HG02571 (cell line): ENCODE measurements around the gene ZC3H12C.
A peak's percentile ranks its signal among the peaks of the same experiment; 100 is the strongest.
"Not testable (repeated sequence)": the region's sequence is repeated elsewhere in the genome, so short reads cannot be mapped to it uniquely, and the experiment has no call there.

Experiments used
- ATAC-seq: cut with Tn5 transposase; IDR thresholded peaks from one replicate; pipeline ENCODE4 v1.9.1; 2021; ENCODE audit warnings: mild to moderate bottlenecking, moderate library complexity; ENCODE audit not compliant: unreplicated experiment

The ZC3H12C gene

DNA sequence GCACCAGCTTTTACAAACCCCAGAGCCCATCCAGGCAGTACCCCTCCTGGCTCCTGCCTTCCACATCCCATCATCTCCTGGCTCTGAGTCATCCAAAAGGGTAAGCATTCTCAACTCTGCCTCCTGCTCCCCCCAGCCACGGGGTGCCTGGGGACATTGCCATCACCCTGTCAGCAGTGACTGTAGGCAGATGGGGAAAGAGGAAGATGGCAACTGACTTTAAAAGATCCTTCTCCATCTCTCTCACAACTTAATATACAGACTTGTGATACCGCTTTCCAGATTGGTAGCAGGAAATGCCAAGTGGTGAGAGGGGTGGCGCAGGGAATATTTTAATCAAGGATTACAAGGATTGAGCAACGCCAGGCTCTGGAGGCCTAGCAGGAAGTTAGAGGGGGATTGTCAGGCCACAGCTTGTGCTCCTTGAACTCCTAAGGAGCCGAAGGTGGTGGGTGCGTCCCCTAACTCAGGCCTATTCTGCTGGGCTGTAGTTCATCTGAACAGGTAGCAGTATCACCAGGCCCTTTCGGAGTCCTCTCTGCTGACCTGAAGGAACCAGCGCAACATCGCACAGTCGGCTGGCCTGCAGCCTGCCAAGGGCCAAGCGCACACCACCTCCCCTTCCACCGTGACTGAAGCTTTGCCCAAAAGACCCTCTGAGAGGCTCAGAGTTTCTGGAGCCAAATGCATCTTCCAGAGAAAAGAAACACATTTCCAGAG lies 83.3 kb downstream of the ZC3H12C start:
- ATAC-seq: no peak

GRCh38 chr11:110177086-110177456 lies 83.9 kb downstream of the ZC3H12C start:
- no peak for ATAC-seq

DNA sequence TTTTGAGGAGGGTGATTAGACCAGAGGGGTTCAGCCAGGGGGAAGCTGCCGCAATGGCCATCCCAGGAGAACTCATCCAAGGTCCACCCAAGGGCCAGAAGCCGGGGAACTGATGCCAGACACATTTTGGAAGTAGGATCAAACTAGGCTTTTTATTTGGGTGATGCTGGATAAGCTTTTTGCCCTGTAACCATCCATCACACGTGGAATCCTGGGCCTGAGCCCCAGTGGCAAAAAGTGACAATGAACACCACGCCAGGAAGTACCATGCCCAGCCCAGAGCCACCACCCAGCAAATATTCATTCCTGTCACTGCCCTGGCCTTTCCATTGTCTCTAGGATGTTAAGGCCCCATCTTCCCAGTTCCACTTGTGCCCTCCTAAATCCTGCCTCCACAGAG lies 85.9 kb downstream of the ZC3H12C start:
- no peak for ATAC-seq

- no peak for ATAC-seq
Observed at GRCh38 chr11:110182886-110183285, 89.7 kb downstream of the ZC3H12C start.

- ATAC-seq: no peak
Observed at GRCh38 chr11:110184456-110184855, 91.3 kb downstream of the ZC3H12C start.

DNA sequence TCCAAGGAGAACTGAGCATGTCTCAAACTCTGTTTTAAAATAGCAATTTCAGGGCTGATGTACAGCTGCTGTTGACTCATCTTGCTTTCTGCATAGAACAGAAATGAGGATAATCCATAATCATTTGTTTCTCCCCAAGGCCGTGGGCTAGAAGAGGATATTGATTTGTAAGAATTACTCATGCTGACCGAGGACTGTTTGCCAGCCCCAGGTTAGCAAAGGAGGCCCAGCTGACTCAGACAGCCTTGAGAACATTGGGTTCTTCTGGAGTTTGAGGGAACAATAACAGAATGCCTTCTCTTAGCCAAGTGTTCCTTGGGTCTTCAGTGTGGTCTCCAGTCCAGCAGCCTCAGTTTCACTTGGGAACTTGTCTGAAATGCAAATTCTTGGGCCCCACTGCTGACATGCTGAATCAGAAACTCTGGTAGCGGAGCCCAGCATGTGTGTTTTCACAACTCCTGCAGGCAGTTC lies 92.0 kb downstream of the ZC3H12C start:
- no peak for ATAC-seq

DNA sequence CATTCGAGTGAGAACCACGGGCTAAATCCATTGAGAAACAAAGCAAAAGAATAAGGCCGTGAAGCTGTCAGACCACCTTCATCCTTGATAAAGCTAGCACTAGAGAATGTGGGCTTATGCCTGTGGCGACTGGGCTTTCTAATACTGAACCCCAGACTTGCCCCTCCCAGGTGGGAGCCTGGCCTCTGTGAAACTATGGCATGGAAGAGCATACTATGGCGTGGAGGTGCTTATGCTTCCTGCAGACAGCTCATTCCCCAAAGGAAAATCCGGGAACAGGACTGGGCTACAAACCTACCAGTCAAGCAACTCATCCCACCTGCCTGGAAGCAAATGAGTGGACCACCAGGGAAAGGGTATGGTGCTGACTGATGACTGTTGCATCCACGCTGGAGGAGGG lies 92.4 kb downstream of the ZC3H12C start:
- no peak for ATAC-seq

DNA sequence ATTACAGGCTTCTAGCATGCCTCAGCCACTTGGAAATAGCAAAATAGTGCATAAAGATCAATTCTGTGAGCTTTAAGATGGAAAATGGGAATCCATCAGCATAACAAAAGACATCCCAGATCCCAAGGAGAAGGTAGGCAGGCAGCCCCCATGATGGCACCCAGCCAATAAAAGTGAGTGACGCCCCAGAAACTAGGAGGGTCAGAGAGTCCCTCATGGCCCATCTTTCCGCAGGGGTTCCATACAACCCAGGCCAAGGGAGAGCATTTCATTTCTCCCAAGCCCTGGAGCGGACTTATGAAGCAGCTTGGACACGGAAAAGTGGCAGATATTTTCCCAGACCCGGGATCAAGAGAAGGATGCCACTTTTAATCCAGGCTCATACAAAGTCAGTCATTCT lies 93.3 kb downstream of the ZC3H12C start:
- ATAC-seq: no peak

- no peak for ATAC-seq
Observed at GRCh38 chr11:110186867-110187266, 93.7 kb downstream of the ZC3H12C start.

- ATAC-seq: no peak
Observed at GRCh38 chr11:110187731-110188130, 94.5 kb downstream of the ZC3H12C start.

DNA sequence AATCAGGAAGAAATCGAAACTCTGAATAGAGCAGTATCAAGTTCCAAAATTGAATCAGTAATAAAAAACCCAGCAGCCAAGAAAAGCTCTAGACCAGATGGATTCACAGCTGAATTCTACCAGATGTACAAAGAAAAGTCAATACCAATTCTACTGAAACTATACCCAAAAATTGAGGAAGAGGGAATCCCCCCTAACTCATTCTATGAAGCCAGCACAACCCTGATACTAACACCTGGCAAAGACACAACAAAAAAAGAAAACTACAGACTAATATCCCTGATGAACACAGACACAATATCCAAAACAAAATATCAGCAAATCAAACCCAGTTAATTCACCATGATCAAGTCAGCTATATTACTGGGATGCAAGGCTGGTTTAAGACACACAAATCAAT lies 97.7 kb downstream of the ZC3H12C start:
- no peak for ATAC-seq

DNA sequence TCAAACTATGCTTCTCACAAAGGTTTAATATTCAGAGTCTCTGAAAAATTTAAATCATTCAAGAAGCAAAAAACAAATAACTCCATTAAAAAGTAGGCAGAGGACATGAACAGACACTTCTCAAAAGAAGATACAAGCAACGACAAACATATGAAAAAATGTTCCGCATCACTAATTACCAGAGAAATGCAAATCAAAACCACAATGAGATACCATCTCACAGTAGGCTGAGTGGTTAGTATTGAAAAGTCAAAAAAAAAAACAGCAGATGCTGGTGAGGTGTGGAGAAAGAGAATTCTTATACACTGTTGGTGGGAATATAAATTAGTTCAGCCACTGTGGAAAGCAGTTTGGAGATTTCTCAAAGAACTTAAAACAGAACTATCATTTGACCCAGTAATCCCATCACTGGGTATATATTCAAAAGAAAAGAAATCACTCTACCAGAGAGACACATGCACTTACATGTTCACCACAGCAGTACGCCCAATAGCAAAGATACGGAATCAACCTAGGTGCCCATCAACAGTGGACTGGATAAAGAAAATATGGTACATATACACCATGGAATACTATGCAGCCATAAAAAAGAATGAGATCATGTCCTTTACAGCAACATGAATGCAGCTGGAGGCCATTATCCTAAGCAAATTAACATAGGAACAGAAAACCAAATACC lies 99.6 kb downstream of the ZC3H12C start:
- peak; percentile 56 for ATAC-seq

- ATAC-seq: not testable (repeated sequence)
Observed at GRCh38 chr11:110194211-110194766, 101.1 kb downstream of the ZC3H12C start.

DNA sequence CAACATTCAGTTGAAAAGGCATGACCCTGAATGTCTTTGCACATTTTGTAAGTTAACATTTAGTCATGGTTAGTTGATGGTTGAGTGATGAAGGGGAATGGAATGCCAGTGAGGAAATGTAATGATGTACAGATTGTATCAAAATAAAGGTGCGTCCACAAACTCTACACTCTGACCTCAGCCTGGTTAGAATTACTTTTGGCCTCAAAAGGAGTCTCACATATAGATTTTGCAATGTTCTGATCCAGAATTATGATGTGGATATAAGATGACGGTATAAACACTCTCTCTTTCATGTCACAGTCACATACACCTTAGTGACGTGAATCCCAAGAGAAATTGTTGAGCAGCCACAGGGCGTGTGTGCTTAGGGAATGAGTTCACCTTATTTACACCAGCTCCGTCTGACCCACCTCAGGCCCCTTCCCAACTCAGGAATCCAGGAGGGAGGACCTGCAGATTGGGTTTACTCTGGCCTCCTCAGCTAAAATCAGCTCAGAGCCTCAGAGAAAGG lies 103.1 kb downstream of the ZC3H12C start:
- ATAC-seq: no peak

- no peak for ATAC-seq
Observed at GRCh38 chr11:110196884-110197420, 103.8 kb downstream of the ZC3H12C start.

- no peak for ATAC-seq
Observed at GRCh38 chr11:110198031-110198729, 105.0 kb downstream of the ZC3H12C start.

DNA sequence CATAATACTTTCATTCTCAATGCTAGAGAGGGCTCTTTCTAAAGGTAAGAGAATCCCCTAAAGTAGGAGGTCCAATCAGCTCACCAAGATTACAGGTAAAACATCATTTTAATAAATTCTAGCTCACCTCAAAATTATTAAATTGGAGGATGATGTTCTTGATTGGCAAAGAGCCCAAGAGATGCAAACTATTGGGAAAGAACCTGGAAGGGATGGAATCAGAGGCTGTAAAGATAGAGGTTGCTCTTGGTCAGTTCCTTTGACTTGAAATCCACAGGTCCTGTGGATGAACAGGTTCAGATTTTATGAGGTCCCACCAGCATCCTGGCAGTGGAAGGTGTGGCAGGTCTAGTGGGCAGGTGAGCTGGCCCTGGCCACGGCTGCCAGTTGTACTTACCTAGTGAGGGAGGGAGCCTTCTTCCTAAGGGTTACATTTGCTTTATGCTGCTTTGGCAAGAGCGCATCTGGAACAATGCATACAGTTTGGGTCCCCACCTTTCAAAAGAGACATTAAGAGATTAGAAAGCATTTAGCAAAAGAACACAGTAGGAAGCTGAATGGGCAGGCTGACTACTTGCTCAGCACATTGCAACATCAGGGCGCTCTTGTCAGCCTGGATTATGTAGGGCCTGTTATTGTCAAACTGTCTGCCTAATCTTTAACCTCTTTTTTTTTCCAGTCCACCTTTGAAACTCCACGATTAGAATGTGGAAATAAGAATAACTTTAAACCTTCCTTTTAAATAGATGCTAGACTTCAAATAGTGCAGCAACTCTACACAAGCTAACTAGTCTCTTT lies 106.2 kb downstream of the ZC3H12C start:
- no peak for ATAC-seq

- ATAC-seq: no peak
Observed at GRCh38 chr11:110200241-110200640, 107.0 kb downstream of the ZC3H12C start.

DNA sequence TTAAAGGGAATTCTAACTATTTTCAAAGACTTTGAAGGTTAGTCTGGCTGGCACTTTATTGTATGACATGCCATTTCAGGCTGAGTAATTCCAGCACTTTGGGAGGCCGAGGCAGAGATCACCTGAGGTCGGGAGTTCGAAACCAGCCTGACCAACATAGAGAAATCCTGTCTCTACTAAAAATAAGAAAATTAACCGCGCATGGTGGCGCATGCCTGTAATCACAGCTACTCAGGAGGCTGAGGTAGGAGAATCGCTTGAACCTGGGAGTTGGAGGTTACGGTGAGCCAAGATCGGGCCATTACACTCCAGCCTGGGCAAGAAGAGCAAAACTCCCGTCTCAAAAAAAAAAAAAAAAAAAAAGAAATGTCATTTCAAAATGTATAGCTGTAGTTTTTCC lies 107.6 kb downstream of the ZC3H12C start:
- ATAC-seq: no peak

GRCh38 chr11:110207123-110207522 lies 113.9 kb downstream of the ZC3H12C start:
- ATAC-seq: no peak
